H1 (cell line): ENCODE results near the gene ZBTB11. TPM values are rescaled to one million over a fixed set of nuclear protein-coding genes. Genes with fewer than 3 reads are reported as not detected.

ENCODE experiments used
- CTCF ChIA-PET: fragments of 300-600 bp; sonication (Branson Sonifier 250); formaldehyde crosslinking; loops from one replicate; lab custom pipeline; 2021; ENCODE audit not compliant: partially characterized antibody; lab: Charles Lee
- POLR2A ChIA-PET: fragments of 300-600 bp; sonication (Branson Sonifier 250); formaldehyde crosslinking; loops from one replicate; lab custom pipeline; 2021; ENCODE audit warnings: inconsistent platforms; ENCODE audit not compliant: partially characterized antibody; lab: Charles Lee
- DNase-seq, 2 experiments: peaks; one replicate each; pipeline versions ENCODE4 v3.0.0 to v3.0.0-alpha.2; 2010 to 2022; ENCODE audit warnings: low spot score in 2 of 2, low read depth in 1 of 2, mixed read lengths in 1 of 2
- FAIRE-seq: peaks from 2 replicates; lab custom pipeline; 2011; peaks lifted over from hg19 to GRCh38; lab: Jason Lieb, UNC
- H2AFZ ChIP-seq: 2 replicates; pipeline ENCODE4 v1.8.1; 2012; ENCODE audit warnings: low read length, inconsistent platforms
- H2AK5ac ChIP-seq: 2 replicates; pipeline ENCODE4 v1.6.1; 2013; ENCODE audit warnings: low read depth, low read length
- H2BK120ac ChIP-seq: replicated peaks from 2 replicates; pipeline ENCODE3; 2013; ENCODE audit warnings: low read depth, low read length, inconsistent platforms
- H2BK12ac ChIP-seq: 2 replicates; pipeline ENCODE4 v1.6.1; 2013; ENCODE audit warnings: low read depth, low read length
- H2BK15ac ChIP-seq: 2 replicates; pipeline ENCODE4 v1.6.1; 2013; ENCODE audit warnings: low read length
- H2BK20ac ChIP-seq: 2 replicates; pipeline ENCODE4 v1.6.1; 2013; ENCODE audit warnings: low read length
- H2BK5ac ChIP-seq: 2 replicates; pipeline ENCODE4 v1.6.1; 2013; ENCODE audit warnings: low read depth, low read length
- H3K14ac ChIP-seq: 2 replicates; pipeline ENCODE4 v1.6.1; 2013; ENCODE audit warnings: inconsistent platforms; ENCODE audit not compliant: insufficient read length
- H3K18ac ChIP-seq: 2 replicates; pipeline ENCODE4 v1.6.1; 2013; ENCODE audit warnings: low read length; ENCODE audit errors: extremely low read depth
- H3K23ac ChIP-seq: 2 replicates; pipeline ENCODE4 v1.6.1; 2013; ENCODE audit warnings: inconsistent platforms; ENCODE audit not compliant: insufficient read length
- H3K23me2 ChIP-seq: 2 replicates; pipeline ENCODE4 v1.6.1; 2013; ENCODE audit warnings: low read depth, low read length
- H3K27ac ChIP-seq: 2 replicates; pipeline ENCODE4 v1.6.1; 2011; ENCODE audit warnings: low read depth, low read length, inconsistent platforms
- H3K27me3 ChIP-seq, 4 experiments: replicated peaks in 1 of 4; 1 replicate in 1 of 4; 2 replicates in 3 of 4; pipeline versions ENCODE4 v1.6.1 to v1.8.1; 2011 to 2013; ENCODE audit warnings: low read length in 3 of 4, mild to moderate bottlenecking in 3 of 4, inconsistent platforms in 2 of 4, mixed read lengths in 2 of 4, moderate library complexity in 1 of 4; ENCODE audit not compliant: control insufficient read depth in 3 of 4, insufficient read depth in 3 of 4; ENCODE audit errors: extremely low read depth in 1 of 4
- H3K36me3 ChIP-seq, 4 experiments: 2 replicates each; pipeline versions ENCODE4 v1.6.1 to v1.8.1; 2011 to 2013; ENCODE audit warnings: mild to moderate bottlenecking in 4 of 4, low read length in 3 of 4, moderate library complexity in 2 of 4, control low read depth in 1 of 4, inconsistent platforms in 1 of 4; ENCODE audit not compliant: insufficient read depth in 4 of 4, control insufficient read depth in 2 of 4
- H3K4ac ChIP-seq: replicated peaks from 2 replicates; pipeline ENCODE3; 2013; ENCODE audit warnings: low read length, low read depth, mixed read lengths, inconsistent platforms; ENCODE audit not compliant: insufficient read length
- H3K4me1 ChIP-seq, 4 experiments: replicated peaks in 1 of 4; 1 replicate in 1 of 4; 2 replicates in 3 of 4; pipeline versions ENCODE4 v1.6.1 to v1.8.1; 2011 to 2013; ENCODE audit warnings: low read length in 3 of 4, inconsistent platforms in 2 of 4, mixed read lengths in 1 of 4; ENCODE audit not compliant: insufficient read depth in 4 of 4, control insufficient read depth in 3 of 4
- H3K4me2 ChIP-seq, 2 experiments: 2 replicates each; pipeline versions ENCODE4 v1.6.1 to v1.8.1; 2011 to 2013; ENCODE audit warnings: low read depth in 2 of 2, low read length in 2 of 2, control low read depth in 1 of 2, inconsistent platforms in 1 of 2, mild to moderate bottlenecking in 1 of 2; ENCODE audit not compliant: insufficient read depth in 1 of 2
- H3K4me3 ChIP-seq, 4 experiments: fragments of 200-600, 300-600 bp in 1 of 4; sonication (generic), shearing (Covaris generic), sonication (Bioruptor Twin) in 1 of 4; 2 replicates each; pipeline versions ENCODE4 v1.5.1 to v1.8.1; 2011 to 2016; ENCODE audit warnings: low read length in 4 of 4, low read depth in 3 of 4, control low read depth in 2 of 4, inconsistent platforms in 2 of 4, mild to moderate bottlenecking in 2 of 4, mixed read lengths in 1 of 4, moderate library complexity in 1 of 4; ENCODE audit not compliant: insufficient read depth in 2 of 4; ENCODE audit errors: extremely low read depth in 1 of 4
- H3K56ac ChIP-seq: replicated peaks from 2 replicates; pipeline ENCODE3; 2013; ENCODE audit warnings: low read depth, mild to moderate bottlenecking, mixed read lengths, low read length, inconsistent platforms; ENCODE audit not compliant: insufficient read length
- H3K79me1 ChIP-seq: 2 replicates; pipeline ENCODE4 v1.6.1; 2013; ENCODE audit warnings: low read depth, low read length, control low read depth
- H3K79me2 ChIP-seq, 2 experiments: 2 replicates each; pipeline versions ENCODE4 v1.6.1 to v1.8.1; 2012 to 2013; ENCODE audit warnings: low read length in 2 of 2, mild to moderate bottlenecking in 2 of 2, inconsistent platforms in 1 of 2; ENCODE audit not compliant: insufficient read depth in 2 of 2, control insufficient read depth in 1 of 2
- H3K9ac ChIP-seq, 4 experiments: replicated peaks in 1 of 4; 1 replicate in 1 of 4; 2 replicates in 3 of 4; pipeline versions ENCODE4 v1.6.1 to v1.8.1; 2011 to 2013; ENCODE audit warnings: low read depth in 3 of 4, low read length in 3 of 4, control low read depth in 2 of 4, mild to moderate bottlenecking in 2 of 4, moderate library complexity in 2 of 4, inconsistent platforms in 1 of 4; ENCODE audit errors: extremely low read depth in 1 of 4
- H3K9me3 ChIP-seq, 2 experiments: 2 replicates each; pipeline versions ENCODE4 v1.6.1 to v1.8.1; 2012 to 2013; ENCODE audit warnings: mild to moderate bottlenecking in 2 of 2, moderate library complexity in 2 of 2, control low read depth in 1 of 2, inconsistent platforms in 1 of 2, low read depth in 1 of 2, low read length in 1 of 2, mixed read lengths in 1 of 2; ENCODE audit not compliant: insufficient read depth in 2 of 2
- H4K20me1 ChIP-seq, 2 experiments: replicated peaks in 1 of 2; 2 replicates each; pipeline versions ENCODE3 to v1.8.1; 2011 to 2013; ENCODE audit warnings: inconsistent platforms in 2 of 2, low read length in 2 of 2, mild to moderate bottlenecking in 1 of 2; ENCODE audit not compliant: insufficient read depth in 2 of 2, control insufficient read depth in 1 of 2
- H4K5ac ChIP-seq: 2 replicates; pipeline ENCODE4 v1.6.1; 2013; ENCODE audit warnings: low read length, low read depth, mixed read lengths, inconsistent platforms; ENCODE audit not compliant: insufficient read length
- H4K8ac ChIP-seq: 2 replicates; pipeline ENCODE4 v1.8.0; 2013; ENCODE audit warnings: mild to moderate bottlenecking, moderate library complexity, low read length, inconsistent platforms; ENCODE audit not compliant: insufficient read depth; ENCODE audit errors: extremely low read depth
- H4K91ac ChIP-seq: replicated peaks from 2 replicates; pipeline ENCODE3; 2013; ENCODE audit warnings: low read length, mixed read lengths, inconsistent platforms; ENCODE audit not compliant: insufficient read length
- ATF2 ChIP-seq: IDR thresholded peaks from 2 replicates; pipeline ENCODE4 v1.6.1; 2012; ENCODE audit warnings: low read length, inconsistent platforms
- BRCA1 ChIP-seq: IDR thresholded peaks from 2 replicates; pipeline ENCODE4 v1.6.1; 2012; ENCODE audit warnings: low read depth, low read length, improper control_type of control experiment
- CBX8 ChIP-seq: fragments of 300-800, 300-1000 bp; sonication (generic); IDR thresholded peaks from 2 replicates; pipeline ENCODE4 v1.7.1; 2016; ENCODE audit warnings: low read depth, low read length, borderline replicate concordance
- CREB1 ChIP-seq: IDR thresholded peaks from 2 replicates; pipeline ENCODE4 v1.6.1; 2012; ENCODE audit warnings: inconsistent platforms
- JUN ChIP-seq: IDR thresholded peaks from 2 replicates; pipeline ENCODE4 v1.6.1; 2011; ENCODE audit warnings: low read depth, mild to moderate bottlenecking, improper control_type of control experiment, low read length
- POLR2AphosphoS5 ChIP-seq: IDR thresholded peaks from 2 replicates; pipeline ENCODE4 v1.6.1; 2011; ENCODE audit warnings: low read depth, low read length
- RAD21 ChIP-seq, 2 experiments: IDR thresholded peaks in 1 of 2; conservative IDR thresholded peaks in 1 of 2; 2 replicates each; pipeline ENCODE4 v1.6.1; 2011; ENCODE audit warnings: low read depth in 2 of 2, low read length in 2 of 2, improper control_type of control experiment in 1 of 2, inconsistent platforms in 1 of 2, mild to moderate bottlenecking in 1 of 2, moderate library complexity in 1 of 2
- RNF2 ChIP-seq: fragments of 200-900, 300-1000 bp; sonication (generic); IDR thresholded peaks from 2 replicates; pipeline ENCODE4 v1.7.1; 2016; ENCODE audit warnings: borderline replicate concordance, low read depth, mild to moderate bottlenecking, antibody characterized with exemption, low read length; ENCODE audit not compliant: poor library complexity, severe bottlenecking; ENCODE audit errors: missing control alignments
- SP2 ChIP-seq: IDR thresholded peaks from 2 replicates; pipeline ENCODE4 v1.6.1; 2012; ENCODE audit warnings: mild to moderate bottlenecking, low read length, inconsistent platforms
- WGBS, 2 experiments: shearing (Covaris generic) in 1 of 2; methylation state at CpG; one replicate each; pipeline versions ENCODE4 v1.1.6 to v1.1.7; 2013 to 2015; ENCODE audit warnings: low lambda C conversion rate in 2 of 2, mixed read lengths in 2 of 2, inconsistent platforms in 1 of 2, low coverage in 1 of 2, missing lambda C conversion rate in 1 of 2; ENCODE audit not compliant: insufficient replicate concordance in 2 of 2, insufficient coverage in 1 of 2, insufficient read length in 1 of 2; ENCODE audit errors: extremely low coverage in 1 of 2, missing lambda C conversion rate in 1 of 2; 5-methylcytosine and 5-hydroxymethylcytosine counted together
- polyA plus RNA-seq, 7 experiments: library from polyadenylated mRNA; depleted of rRNA in 3 of 7; stranded (reverse) in 5 of 7; unstranded in 2 of 7; fragments of >200 nt in 5 of 7; fragments of 200-250 nt in 2 of 7; gene quantifications; 1 replicate in 5 of 7; 2 replicates in 1 of 7; 4 replicates in 1 of 7; pipeline versions ENCODE4 v1.2.1 to v1.2.3, GENCODE V29; 2011 to 2013; ENCODE audit warnings: missing spikeins in 2 of 7, mixed read lengths in 2 of 7
- total RNA-seq: library from RNA; stranded (reverse); fragmentation: NEBNext Ultra II Directional; extraction: Animal tissue kit (Norgen Biotek cat#: 25700); gene quantifications from 2 replicates; pipeline ENCODE4 v1.2.1, GENCODE V29; 2021

ZBTB11 gene
- total and polyA plus RNA-seq, 2 of the 8 experiments (the other 6 are each of a cell fraction or from before 2014, with no cell fraction given) = 3.0 to 14.0 TPM

- POLR2A ChIA-PET = interaction anchor here (1.7 kb wide), 1 partner anchor 34 kb away, joined by 5 read pairs; the partner anchor contains the start of gene ZBTB11
- no peak for TF ChIP-seq POLR2AphosphoS5
- no peak; a peak in 2 of 4 replicates for TF ChIP-seq RAD21 (IDR thresholded peaks at IDR 0.05 in 1 of 2, conservative IDR thresholded peaks at IDR 0.05 in 1 of 2; ENCODE audit: low read depth in 2 of 2, low read length in 2 of 2)
- TF ChIP-seq SP2 = no peak
- TF ChIP-seq BRCA1 = no peak
- no peak for TF ChIP-seq JUN
- no peak for TF ChIP-seq CREB1
- no peak for TF ChIP-seq CBX8
- TF ChIP-seq ATF2 = no peak
- TF ChIP-seq RNF2 = no peak
Measured at GRCh38 chr3:101643009-101643844, 33.7 kb downstream of the ZBTB11 start.

More at GRCh38 chr3:101643009-101643844, 33.7 kb downstream of the ZBTB11 start:
- Histone ChIP-seq H2BK5ac (0 out of 2 replicates have a peak overlapping the region, but pooled peaks have one; percentile 19), H3K36me3 (no peaks in the 10 kb centered on the region; a peak in 1 of 8 replicates), H4K8ac (no peak overlapping the region), H2BK20ac (0 out of 2 replicates have a peak overlapping the region, but pooled peaks have one; percentile 49), H3K27ac (no peak overlapping the region), H3K14ac (no peak overlapping the region), H4K20me1 (no peaks in the 10 kb centered on the region), H3K79me2 (no peaks in the 10 kb centered on the region), H3K79me1 (no peaks in the 10 kb centered on the region), H4K5ac (no peak overlapping the region), H3K18ac (peak overlapping the region; percentile 39; the same call in 1 of the 2 replicates), H2BK12ac (no peak overlapping the region), H3K27me3 (no peaks in the 10 kb centered on the region), H2BK120ac (no peak overlapping the region), H2AFZ (no peak overlapping the region), H3K4me3 (no peak overlapping the region), H4K91ac (no peak overlapping the region), H3K4me2 (no peak overlapping the region), H2AK5ac (no peak overlapping the region), H3K23me2 (no peaks in the 10 kb centered on the region; the same call in 1 of the 2 replicates), H3K4me1 (peaks cover 0 to 9% (median 3%) of the 10 kb centered on the region in 4 experiments; a peak in 3 of 7 replicates), H3K9ac (no peak overlapping the region), H3K9me3 (no peaks in the 10 kb centered on the region), H3K23ac (no peak overlapping the region), H3K4ac (no peak overlapping the region), H3K56ac (no peak overlapping the region), H2BK15ac (no peak overlapping the region)
- peak; percentile 32 for FAIRE-seq
- 91% methylated on average over 8 of the region's 8 CpGs; no CpG with 5 or more reads in 1 of the 2 experiments for WGBS, 2 experiments
- no peak for DNase-seq
- CTCF ChIA-PET = interaction anchor here (1.3 kb wide), 1 partner anchor 41 kb away, joined by 3 read pairs; no protein-coding TSS in a partner anchor
